MM.1S (cell line): Measurements from ENCODE around the gene OSBPL5.

Source experiments
- CTCF ChIP-seq: fragments of 300-600 bp; sonication (generic); IDR thresholded peaks from 2 replicates; pipeline ENCODE4 v1.5.1; 2016; ENCODE audit warnings: antibody characterized with exemption, low read length, mixed read lengths
- EZH2 ChIP-seq: fragments of 300-600 bp; sonication (generic); optimal IDR thresholded peaks from 2 replicates; pipeline ENCODE3; 2017; ENCODE audit warnings: low read depth, mild to moderate bottlenecking, antibody characterized with exemption, low read length, mixed read lengths

GRCh38 chr11:3043315-3043871, 121.7 kb downstream of the OSBPL5 start:
- no peak for TF ChIP-seq CTCF
- no peak for TF ChIP-seq EZH2
